ENCODE results near the gene CIZ1.
"Not testable (repeated sequence)": the region's sequence is repeated elsewhere in the genome, so short reads cannot be mapped to it uniquely, and the experiment has no call there.

Gene CIZ1

DNA sequence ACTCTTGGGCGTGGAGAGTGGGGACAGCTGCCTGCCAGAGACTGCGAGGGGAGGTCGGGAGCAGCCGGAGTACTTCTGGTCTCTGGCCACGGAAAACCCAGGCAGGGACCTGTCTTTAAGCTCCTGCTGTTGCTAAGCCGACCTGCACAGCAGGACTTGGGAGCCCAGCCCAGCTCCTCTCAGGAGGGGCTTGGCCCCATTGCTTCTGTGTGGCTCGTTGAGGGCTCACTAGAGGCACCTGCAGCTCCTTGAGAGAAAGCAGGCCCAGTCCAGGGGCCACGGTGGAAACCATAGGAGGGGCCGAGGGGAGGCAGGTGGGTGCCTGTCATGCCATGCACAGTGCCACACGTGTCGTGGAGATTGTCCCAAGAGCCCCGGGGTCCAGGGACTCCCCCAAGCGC lies 45.4 kb downstream of the CIZ1 start:
- no peak for DNase-seq (ENCODE audit: low read depth in 2 of 2, low spot score in 1 of 2)

- no peak for DNase-seq (ENCODE audit: low read depth in 2 of 2, low spot score in 1 of 2)
These were observed 45.8 kb downstream of the CIZ1 start for GRCh38 chr9:128145536-128145935.

GRCh38 chr9:128144239-128145181 lies 46.9 kb downstream of the CIZ1 start:
- DNase-seq (ENCODE audit: low read depth in 2 of 2, low spot score in 1 of 2): no peak

DNA sequence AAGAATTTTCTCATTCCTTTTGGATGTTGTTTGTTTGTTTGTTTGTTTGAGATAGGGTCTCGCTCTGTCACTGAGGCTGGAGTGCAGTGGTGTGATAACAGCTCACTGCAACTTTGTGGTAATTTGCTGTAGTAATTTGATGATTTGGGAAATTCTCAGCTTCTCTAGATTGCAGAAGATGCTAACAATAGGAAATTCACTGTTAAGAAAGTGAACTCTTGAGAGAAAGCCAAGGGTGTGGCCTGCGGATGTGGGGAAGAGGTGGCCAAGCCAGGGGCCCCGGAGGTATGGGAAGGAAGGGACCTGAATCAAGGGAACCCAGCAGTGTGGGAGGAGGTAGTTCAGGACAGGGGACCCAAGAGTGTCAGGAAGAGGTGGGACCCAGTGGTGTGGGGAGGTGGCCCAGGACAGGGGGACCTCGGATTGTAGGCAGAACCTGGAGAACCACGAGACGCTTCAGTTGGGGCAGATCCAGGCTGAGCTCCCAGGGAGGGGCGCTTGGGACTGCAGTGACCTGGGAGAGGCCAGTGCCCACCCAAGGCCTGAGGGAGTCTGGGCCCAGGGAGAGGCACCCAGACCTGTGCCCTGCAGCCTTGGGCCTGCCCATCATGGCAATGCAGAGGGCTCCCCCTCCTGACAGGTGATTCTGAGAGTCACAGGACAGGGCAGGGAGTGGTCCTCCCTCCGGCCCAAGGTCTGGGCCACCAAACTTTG lies 47.7 kb downstream of the CIZ1 start:
- no peak for DNase-seq (ENCODE audit: low read depth in 2 of 2, low spot score in 1 of 2)

DNA sequence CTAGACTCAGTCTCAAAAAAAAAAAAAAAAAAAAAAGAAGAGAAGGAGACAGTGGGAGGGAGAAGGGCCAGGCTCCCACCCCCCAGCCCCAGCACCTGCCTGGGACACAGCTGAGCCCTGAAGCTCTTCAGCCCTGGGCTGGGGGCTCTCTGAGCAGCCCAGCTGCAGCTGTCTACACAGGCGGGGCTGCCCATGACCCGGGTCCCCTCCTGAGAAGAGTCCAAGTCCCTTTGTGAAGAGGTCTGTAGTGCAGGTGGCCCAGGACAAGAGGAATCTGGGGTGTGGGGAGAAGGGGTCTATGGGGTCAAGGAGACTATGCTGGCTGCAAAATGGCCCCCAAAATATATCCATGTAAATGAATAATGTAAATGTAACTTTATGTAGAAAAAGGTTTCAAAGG lies 48.8 kb downstream of the CIZ1 start:
- DNase-seq (ENCODE audit: low read depth in 2 of 2, low spot score in 1 of 2): no peak

- DNase-seq (ENCODE audit: low read depth in 2 of 2, low spot score in 1 of 2): no peak
These were observed 49.3 kb downstream of the CIZ1 start for GRCh38 chr9:128142061-128142460.

DNA sequence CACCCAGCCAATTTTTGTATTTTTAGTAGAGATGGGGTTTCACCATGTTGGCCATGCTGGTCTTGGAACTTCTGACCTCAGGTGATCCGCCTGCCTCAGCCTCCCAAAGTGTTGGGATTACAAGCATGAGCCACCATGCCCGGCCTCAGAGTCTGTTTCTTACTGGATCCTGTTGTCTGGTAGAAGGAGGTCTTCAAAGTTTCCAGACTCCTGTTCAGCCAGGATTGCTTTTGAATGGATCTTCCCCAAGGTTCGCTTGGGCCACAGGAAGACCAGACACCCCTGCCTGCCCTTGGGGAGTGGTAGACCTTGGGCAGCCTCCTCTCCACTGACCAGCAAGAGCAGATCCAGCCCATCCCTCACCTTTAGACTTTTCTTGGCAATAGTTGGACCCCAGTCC lies 49.8 kb downstream of the CIZ1 start:
- DNase-seq (ENCODE audit: low read depth in 2 of 2, low spot score in 1 of 2): no peak

- DNase-seq (ENCODE audit: low read depth in 2 of 2, low spot score in 1 of 2): no peak
These were observed 51.8 kb downstream of the CIZ1 start for GRCh38 chr9:128139621-128140020.

- no peak for DNase-seq (ENCODE audit: low read depth in 2 of 2, low spot score in 1 of 2)
These were observed 53.4 kb downstream of the CIZ1 start for GRCh38 chr9:128138001-128138400.

GRCh38 chr9:128136816-128137793 lies 54.3 kb downstream of the CIZ1 start:
- no peak for DNase-seq (ENCODE audit: low read depth in 2 of 2, low spot score in 1 of 2)

DNA sequence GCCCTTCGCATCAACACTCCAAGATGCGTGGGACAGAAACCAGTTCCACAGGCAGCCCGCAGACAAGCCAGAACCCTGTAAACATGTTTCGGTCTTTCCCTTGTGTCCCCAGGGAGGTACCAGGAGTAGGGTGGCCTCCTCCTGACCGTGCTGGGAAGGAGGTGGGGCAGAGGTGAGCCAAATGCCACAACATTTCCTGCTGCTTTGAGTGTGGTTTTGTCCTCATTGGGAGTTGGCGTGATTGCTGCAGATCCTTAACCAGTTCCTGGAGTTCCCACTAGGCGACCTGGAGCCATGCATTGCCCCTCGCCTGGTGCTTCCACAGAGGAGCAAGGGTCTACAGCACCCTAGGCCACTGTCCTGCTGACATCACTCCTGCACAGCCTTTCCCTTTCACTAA lies 55.8 kb downstream of the CIZ1 start:
- not testable (repeated sequence) for DNase-seq (ENCODE audit: low read depth in 2 of 2, low spot score in 1 of 2)

- DNase-seq (ENCODE audit: low read depth in 2 of 2, low spot score in 1 of 2): not testable (repeated sequence)
These were observed 59.2 kb downstream of the CIZ1 start for GRCh38 chr9:128132139-128132538.

DNA sequence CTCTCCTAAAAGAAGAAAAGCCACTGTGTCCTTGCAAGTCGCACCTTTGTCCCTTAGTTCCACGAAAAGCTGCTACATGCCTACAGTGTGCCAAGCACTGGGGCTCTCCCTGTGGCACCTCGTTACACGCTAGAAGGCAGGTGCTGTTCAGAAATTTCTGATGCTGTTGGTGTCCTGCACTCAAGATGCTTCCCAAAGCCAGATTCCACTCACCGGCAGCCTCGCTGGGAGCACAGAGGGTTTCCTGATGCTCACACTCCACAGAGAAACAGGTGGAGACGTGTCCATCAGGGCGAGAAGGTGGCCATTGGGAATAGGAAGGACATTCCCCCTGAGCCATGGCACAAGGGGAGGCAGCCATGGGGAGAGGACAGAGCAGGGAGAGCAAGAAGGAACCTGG lies 60.0 kb downstream of the CIZ1 start:
- not testable (repeated sequence) for DNase-seq (ENCODE audit: low read depth in 2 of 2, low spot score in 1 of 2)

- DNase-seq (ENCODE audit: low read depth in 2 of 2, low spot score in 1 of 2): not testable (repeated sequence)
These were observed 60.7 kb downstream of the CIZ1 start for GRCh38 chr9:128130651-128131050.

- peak in 1 of 2 donors; percentile 27 for DNase-seq (ENCODE audit: low read depth in 2 of 2, low spot score in 1 of 2)
These were observed 61.3 kb downstream of the CIZ1 start for GRCh38 chr9:128129976-128130590.

DNA sequence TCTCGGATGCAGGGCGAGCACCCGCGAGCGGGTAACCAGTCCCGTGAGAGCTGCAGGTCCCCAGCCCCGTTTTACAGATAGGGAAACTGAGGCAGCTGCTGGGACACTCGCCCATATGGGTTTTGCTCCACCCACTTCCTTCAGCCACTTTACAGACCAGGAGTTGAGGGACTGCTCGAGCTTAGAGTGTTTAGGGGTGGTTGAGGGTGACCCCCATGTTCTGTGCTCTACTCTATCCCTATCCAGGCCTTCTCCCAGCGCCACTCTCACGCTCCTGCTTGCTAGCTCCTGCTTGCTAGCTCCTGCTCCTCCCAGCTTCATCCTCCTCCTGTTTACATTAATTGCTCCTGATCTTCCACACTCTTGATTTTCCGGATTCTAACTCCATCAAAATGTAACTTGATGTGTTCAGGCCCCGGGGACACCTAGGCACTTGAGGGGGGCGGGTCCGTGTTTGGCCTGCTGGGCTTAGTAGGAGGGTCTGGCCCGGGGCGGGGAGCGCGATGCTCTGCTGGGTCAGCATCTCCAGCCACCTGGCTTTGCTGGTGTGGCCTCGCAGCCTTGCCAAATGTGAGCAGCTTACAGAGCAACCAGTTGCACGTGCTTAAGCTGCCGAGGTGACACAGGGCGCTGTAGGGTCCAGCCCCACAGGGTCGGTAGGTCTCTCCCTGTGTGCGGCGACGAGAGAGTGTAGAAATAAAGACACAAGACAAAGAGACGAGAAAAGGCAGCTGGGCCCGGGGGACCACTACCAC lies 62.4 kb downstream of the CIZ1 start:
- DNase-seq (ENCODE audit: low read depth in 2 of 2, low spot score in 1 of 2): no peak

- DNase-seq (ENCODE audit: low read depth in 2 of 2, low spot score in 1 of 2): peak; percentile 65 to 66
These were observed 63.2 kb downstream of the CIZ1 start for GRCh38 chr9:128127990-128128835.

DNA sequence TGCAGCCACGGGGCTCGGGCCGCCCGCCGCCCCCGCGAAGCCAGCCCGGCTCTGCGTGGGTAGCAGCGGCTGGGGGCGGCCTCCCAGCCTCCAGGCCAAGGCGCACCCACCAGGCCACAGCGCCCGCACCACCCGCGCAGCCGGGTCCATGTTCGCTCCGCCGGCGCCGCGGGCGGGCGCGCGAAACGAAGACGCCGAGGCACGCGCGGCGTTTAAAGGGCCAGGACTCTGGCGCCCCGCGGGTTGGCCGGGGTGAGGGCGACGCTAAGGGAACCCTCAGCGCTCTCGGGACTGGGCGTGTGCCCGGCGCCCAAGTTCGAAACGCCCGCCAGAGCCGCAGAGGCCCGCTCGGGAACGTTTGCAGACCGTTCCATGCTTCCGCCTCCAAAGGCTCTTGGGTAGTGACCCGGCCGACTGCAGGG lies 63.8 kb downstream of the CIZ1 start, which contains the start of gene PTGES2:
PTGES2 (minus strand) TSS at position 162 of the 422 bp plus-strand sequence; CDS start at position 150, 12 bp downstream.
- peak; percentile 49 to 70 for DNase-seq (ENCODE audit: low read depth in 2 of 2, low spot score in 1 of 2)
